C1 segment of cervical spinal cord (tissue), 14 donors: ENCODE results near the gene COPS7A.

ENCODE experiments used
- DNase-seq, 14 donors: peaks; one replicate each; lab custom pipeline; 2025; lab: John Stamatoyannopoulos, UW

The COPS7A gene

GRCh38 chr12:6723607-6724408 is at the start of gene COPS7A:
TSS of gene COPS7A (plus strand) at chr12:6724046. CDS start at chr12:6724657, 611 bp downstream.
- peak; percentile 85 to 100 (median 96) for DNase-seq

GRCh38 chr12:6676962-6677361 is 46.9 kb upstream of the COPS7A start:
- DNase-seq: no peak

- peak in 1 of 14 donors; percentile 17 for DNase-seq
Observed at GRCh38 chr12:6684609-6685008, 39.2 kb upstream of the COPS7A start.

GRCh38 chr12:6685814-6686213 is 38.0 kb upstream of the COPS7A start:
- DNase-seq: no peak

GRCh38 chr12:6688543-6688998 is 35.3 kb upstream of the COPS7A start:
- peak in 3 of 14 donors; percentile 21 to 73 (median 61) for DNase-seq

- peak; percentile 81 to 100 (median 97) for DNase-seq
Observed at GRCh38 chr12:6688999-6689882, 34.6 kb upstream of the COPS7A start, which contains the start of gene ZNF384. TSS of gene ZNF384 (minus strand) at chr12:6689375. CDS start at chr12:6679520, 9,855 bp downstream.

- no peak for DNase-seq
Observed at GRCh38 chr12:6691473-6691872, 32.4 kb upstream of the COPS7A start.

- DNase-seq: no peak
Observed at GRCh38 chr12:6692888-6693287, 31.0 kb upstream of the COPS7A start.

- no peak for DNase-seq
Observed at GRCh38 chr12:6693832-6694355, 30.0 kb upstream of the COPS7A start.

- no peak for DNase-seq
Observed at GRCh38 chr12:6694701-6695100, 29.1 kb upstream of the COPS7A start.

- DNase-seq: no peak
Observed at GRCh38 chr12:6695313-6696045, 28.4 kb upstream of the COPS7A start.

- no peak for DNase-seq
Observed at GRCh38 chr12:6696690-6697583, 26.9 kb upstream of the COPS7A start.

- no peak for DNase-seq
Observed at GRCh38 chr12:6697584-6698351, 26.1 kb upstream of the COPS7A start.

- DNase-seq: no peak
Observed at GRCh38 chr12:6698352-6699046, 25.3 kb upstream of the COPS7A start.

- DNase-seq: peak in 1 of 14 donors; percentile 39
Observed at GRCh38 chr12:6699259-6699988, 24.4 kb upstream of the COPS7A start.

- peak in 1 of 14 donors; percentile 47 for DNase-seq
Observed at GRCh38 chr12:6699989-6700645, 23.7 kb upstream of the COPS7A start.

- peak in 1 of 14 donors; percentile 49 for DNase-seq
Observed at GRCh38 chr12:6700646-6701051, 23.2 kb upstream of the COPS7A start, which contains the start of gene PIANP. TSS of gene PIANP (minus strand) at chr12:6700815. CDS start at chr12:6698061, 2,754 bp downstream.
